PC-3 (cell line): ENCODE data around the gene FBXO42. TPM values are rescaled to one million over a fixed set of nuclear protein-coding genes. Genes with fewer than 3 reads are reported as not detected.

Experiments
- total RNA-seq: library from RNA; depleted of rRNA; stranded (reverse); fragments of >200 nt; gene quantifications from 2 replicates; pipeline ENCODE4 v1.2.3, GENCODE V29; 2014; rRNA removed

Gene FBXO42
- total RNA-seq, 1 experiment from 2014 or later: 16.0 TPM

Other genes with a start within 250 kb of the FBXO42 start
- gene EPHA2, start 196.4 kb downstream of the FBXO42 start, total RNA-seq: 459 and 567 TPM in 2 replicates
- 13.8 and 28.1 TPM in 2 replicates for gene ARHGEF19, start 139.8 kb downstream of the FBXO42 start, total RNA-seq
- 9.6 and 11.6 TPM in 2 replicates for gene CPLANE2, start 115.3 kb downstream of the FBXO42 start, total RNA-seq
- gene SZRD1, start 14.8 kb upstream of the FBXO42 start, total RNA-seq: 119 and 136 TPM in 2 replicates
- not detected in 2 replicates for gene SPATA21, start 84.9 kb upstream of the FBXO42 start, total RNA-seq
- gene NECAP2, start 88.2 kb upstream of the FBXO42 start, total RNA-seq: 65.0 and 70.0 TPM in 2 replicates
- gene RNU1-1, start 161.8 kb upstream of the FBXO42 start, total RNA-seq: under 0.01 TPM in 2 replicates